Measurements from ENCODE around the gene TMEM164.

DNA sequence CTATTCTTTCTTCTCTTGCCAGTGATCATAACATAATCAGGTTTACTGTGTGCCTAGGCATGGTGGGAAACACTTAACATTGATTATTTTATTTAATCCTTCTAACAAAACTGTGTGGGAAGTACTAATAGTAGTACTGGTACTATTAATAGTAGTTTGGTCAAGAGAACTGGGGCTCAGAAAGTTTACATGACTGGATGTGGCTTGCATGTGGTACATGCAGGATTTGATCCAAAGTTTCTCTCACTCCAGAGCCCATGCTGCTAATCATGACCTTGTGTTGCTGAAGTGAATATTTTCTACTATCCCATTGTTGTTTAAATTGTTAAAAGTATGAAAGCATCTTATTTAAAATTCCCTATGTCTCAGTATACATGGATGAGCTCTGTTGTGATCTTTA is 78.4 kb downstream of the TMEM164 start:
- TF ChIP-seq, protein P1, sequence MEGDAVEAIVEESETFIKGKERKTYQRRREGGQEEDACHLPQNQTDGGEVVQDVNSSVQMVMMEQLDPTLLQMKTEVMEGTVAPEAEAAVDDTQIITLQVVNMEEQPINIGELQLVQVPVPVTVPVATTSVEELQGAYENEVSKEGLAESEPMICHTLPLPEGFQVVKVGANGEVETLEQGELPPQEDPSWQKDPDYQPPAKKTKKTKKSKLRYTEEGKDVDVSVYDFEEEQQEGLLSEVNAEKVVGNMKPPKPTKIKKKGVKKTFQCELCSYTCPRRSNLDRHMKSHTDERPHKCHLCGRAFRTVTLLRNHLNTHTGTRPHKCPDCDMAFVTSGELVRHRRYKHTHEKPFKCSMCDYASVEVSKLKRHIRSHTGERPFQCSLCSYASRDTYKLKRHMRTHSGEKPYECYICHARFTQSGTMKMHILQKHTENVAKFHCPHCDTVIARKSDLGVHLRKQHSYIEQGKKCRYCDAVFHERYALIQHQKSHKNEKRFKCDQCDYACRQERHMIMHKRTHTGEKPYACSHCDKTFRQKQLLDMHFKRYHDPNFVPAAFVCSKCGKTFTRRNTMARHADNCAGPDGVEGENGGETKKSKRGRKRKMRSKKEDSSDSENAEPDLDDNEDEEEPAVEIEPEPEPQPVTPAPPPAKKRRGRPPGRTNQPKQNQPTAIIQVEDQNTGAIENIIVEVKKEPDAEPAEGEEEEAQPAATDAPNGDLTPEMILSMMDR (IDR thresholded peaks at IDR 0.05) = no peak
- TF ChIP-seq POLR2A (IDR thresholded peaks at IDR 0.05) (no peak), EP300 (IDR thresholded peaks at IDR 0.05) (no peak)
